GM12874 (cell line): Measurements from ENCODE around the gene GPRASP3.

ENCODE experiments used
- CTCF ChIP-seq: IDR thresholded peaks from 2 replicates; pipeline ENCODE4 v1.5.1; 2011; ENCODE audit warnings: low read depth, mild to moderate bottlenecking, control low read depth, low read length, moderate library complexity; ENCODE audit not compliant: insufficient read depth

GPRASP3 gene

GRCh38 chrX:102727761-102728160, 7.2 kb downstream of the GPRASP3 start:
- TF ChIP-seq CTCF: no peak

DNA sequence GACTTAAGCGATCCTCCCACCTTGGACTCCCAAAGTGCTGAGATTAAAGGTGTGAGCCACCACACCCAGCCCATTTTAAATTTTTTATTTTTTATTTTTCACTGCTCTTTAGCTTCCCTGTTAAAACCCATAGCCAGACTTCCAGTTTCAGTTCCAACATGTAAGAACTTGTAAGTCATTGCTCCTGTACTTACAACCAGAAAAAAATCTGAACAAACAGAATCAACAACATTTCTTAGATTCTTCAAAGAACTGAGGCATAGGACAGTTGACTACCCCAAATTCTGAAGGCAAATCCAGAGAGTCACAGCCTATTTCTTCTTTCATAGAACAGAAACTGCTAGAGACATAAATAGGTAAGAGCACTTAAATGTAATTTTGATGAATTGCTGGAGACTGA, 8.1 kb downstream of the GPRASP3 start:
- TF ChIP-seq CTCF: no peak

GRCh38 chrX:102739657-102740056, 19.1 kb downstream of the GPRASP3 start:
- no peak for TF ChIP-seq CTCF

DNA sequence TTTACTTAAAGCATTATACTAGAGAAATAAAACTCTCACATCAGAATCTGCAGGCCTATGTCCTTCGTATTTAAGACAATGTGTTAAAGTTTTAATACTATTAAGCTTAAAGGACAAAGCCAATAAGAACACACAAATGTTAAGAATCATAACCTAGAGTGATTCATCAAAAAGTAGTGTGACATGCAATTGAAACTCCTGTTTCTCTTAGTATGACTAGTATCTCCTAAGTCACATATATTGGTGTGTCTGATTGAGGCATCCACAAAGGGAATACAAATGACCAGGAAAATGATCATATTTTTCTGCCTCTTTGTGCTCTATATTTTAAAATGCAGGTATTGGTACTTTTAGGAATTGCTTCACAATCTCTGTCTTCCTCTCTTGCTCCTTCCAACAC, 23.8 kb downstream of the GPRASP3 start:
- no peak for TF ChIP-seq CTCF

DNA sequence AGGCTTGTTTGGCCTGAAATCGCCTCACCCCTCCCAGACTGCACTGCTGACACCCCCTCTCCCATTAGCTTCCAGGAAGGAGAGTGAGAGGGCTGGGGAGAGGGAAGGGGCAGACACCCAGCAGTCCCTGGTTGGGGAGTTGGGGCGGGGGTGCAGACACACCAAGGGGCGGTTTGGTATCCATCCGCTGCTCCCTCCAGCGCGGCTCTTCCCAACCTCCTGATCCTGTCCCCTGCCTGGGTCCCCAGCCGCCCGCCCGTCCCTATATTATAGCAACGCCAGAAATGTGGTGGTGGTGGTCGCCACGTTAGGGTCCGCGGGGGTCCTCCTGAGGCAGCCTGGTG, 24.9 kb downstream of the GPRASP3 start:
- no peak for TF ChIP-seq CTCF

DNA sequence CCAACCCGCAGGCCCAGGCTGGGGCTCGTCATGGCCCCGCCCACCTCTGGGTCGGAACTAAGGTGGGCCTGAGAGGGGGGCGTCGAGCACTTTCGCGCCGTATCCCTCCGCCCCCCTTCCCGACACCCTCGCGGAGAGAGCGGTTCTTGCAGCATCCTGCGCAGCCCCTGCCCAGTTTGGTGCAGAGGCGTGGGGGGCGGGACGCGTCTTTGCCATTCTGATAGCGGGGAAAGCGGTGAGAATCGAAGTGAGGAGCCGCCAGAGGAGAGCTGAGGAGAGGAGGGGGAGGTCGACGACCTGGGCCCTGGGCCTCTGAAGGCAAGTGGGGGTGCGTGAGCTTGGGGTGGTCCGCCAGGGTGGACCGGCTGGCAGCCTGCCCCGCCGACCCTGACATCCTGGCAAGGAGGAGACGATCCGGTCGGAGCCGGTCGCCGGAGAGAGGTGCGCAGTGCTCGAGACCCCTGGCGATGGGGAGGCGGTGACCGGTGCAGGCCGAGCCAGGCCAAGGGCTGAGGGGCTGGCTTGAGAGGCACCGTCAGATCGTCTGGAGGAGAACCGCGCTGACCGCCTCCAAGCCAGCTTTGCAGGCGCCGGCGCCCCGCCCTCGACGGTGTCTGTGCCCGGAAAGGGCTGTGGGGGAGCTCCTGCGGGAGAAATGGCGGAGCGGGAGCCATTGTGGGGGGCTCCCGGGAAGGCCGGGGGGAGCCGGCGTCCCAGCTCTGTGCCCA, 25.5 kb downstream of the GPRASP3 start:
- TF ChIP-seq CTCF: no peak

- TF ChIP-seq CTCF: no peak
Observed at GRCh38 chrX:102765217-102765616, 44.7 kb downstream of the GPRASP3 start.
